Measurements from ENCODE around the gene C12orf60. TPM values are rescaled to one million over a fixed set of nuclear protein-coding genes. Genes with fewer than 3 reads are reported as not detected.

C12orf60 gene
- total RNA-seq, 1 donor from 2014 or later = 1.3 TPM

DNA sequence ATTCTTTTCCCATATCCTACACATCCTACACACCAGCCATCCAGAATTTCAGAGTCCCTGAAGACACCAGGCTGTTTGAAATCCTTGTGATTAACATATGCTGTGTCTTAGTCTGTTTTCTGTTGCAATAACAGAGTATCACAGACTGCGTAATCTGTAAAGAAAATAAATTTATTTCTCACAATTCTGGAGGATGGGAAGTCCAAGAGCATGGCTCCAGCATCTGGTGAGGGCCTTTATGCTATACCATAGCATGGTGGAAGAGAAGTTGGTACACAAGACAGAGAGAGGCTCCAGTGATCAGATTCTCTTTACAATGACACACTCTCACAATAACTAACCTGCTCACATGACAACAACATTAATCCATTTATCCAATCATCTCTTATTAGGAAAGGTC lies 35.8 kb downstream of the C12orf60 start:
- Mint-ChIP-seq H3K27me3 (ENCODE audit: low read depth) (no peaks in the 10 kb centered on the region), H3K36me3 (peaks cover 6% of the 10 kb centered on the region), H3K4me3 (no peak overlapping the region), H3K4me1 (peaks cover 48% of the 10 kb centered on the region), H3K9me3 (peaks cover 7% of the 10 kb centered on the region), H3K27ac (no peak overlapping the region)
- no peak for DNase-seq (ENCODE audit: low spot score in 2 of 2, unreplicated experiment in 2 of 2)
- no peak for TF ChIP-seq CTCF (IDR thresholded peaks at IDR 0.05; ENCODE audit: unreplicated experiment)

DNA sequence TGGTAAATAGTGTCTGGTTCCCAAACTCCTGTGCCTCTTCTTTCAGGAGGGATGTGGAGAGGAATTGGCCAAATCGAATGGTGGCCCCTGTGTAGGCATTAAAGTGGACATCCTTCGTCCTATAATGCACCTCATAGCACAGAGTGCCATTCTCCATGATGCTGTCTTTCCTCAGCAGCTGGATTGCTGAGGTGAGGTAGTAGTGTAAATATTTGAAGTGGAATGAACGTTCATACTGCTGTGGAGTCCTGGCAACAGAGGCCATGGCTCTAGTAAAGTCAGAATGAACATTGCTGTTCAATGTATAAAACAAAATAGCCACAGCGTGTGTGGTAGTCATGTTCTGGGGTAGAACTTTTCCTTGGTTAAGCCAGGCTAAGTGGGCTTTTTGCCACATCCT lies 37.1 kb downstream of the C12orf60 start:
- no peaks in the 10 kb centered on the region for H3K27me3 Mint-ChIP-seq (ENCODE audit: low read depth)
- no peak for DNase-seq (ENCODE audit: low spot score in 2 of 2, unreplicated experiment in 2 of 2)
- peaks cover 42% of the 10 kb centered on the region for H3K4me1 Mint-ChIP-seq
- no peak for TF ChIP-seq CTCF (IDR thresholded peaks at IDR 0.05; ENCODE audit: unreplicated experiment)
- peaks cover 6% of the 10 kb centered on the region for H3K36me3 Mint-ChIP-seq
- peaks cover 7% of the 10 kb centered on the region for H3K9me3 Mint-ChIP-seq
- H3K4me3 Mint-ChIP-seq = no peak overlapping the region
- peak overlapping the region; percentile 19 for H3K27ac Mint-ChIP-seq

DNA sequence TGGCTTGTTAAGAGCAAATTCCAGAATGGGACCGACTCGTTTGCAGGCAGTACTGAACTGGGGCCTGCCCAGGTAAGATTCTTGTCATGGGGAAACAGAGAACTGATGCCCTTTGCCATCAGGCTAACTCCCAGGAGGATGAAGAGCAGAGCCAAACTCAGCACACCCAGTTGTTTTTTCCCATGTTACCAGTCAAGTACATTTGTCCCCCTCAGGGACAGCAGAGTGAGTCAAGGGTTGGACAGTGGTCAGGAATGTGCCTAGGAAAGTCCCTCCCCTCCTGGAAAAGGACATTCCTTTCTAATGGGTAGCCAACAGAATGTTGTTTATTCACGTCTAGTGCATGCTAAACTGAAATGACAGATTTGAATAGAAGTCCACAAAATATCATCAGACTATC lies 38.3 kb downstream of the C12orf60 start:
- H3K27me3 Mint-ChIP-seq (ENCODE audit: low read depth) = no peaks in the 10 kb centered on the region
- DNase-seq (ENCODE audit: low spot score in 2 of 2, unreplicated experiment in 2 of 2) = no peak
- peaks cover 39% of the 10 kb centered on the region for H3K4me1 Mint-ChIP-seq
- H3K9me3 Mint-ChIP-seq = peaks cover 7% of the 10 kb centered on the region
- peaks cover 6% of the 10 kb centered on the region for H3K36me3 Mint-ChIP-seq
- no peak overlapping the region for H3K4me3 Mint-ChIP-seq
- H3K27ac Mint-ChIP-seq = peak overlapping the region; percentile 92
- no peak for TF ChIP-seq CTCF (IDR thresholded peaks at IDR 0.05; ENCODE audit: unreplicated experiment)

DNA sequence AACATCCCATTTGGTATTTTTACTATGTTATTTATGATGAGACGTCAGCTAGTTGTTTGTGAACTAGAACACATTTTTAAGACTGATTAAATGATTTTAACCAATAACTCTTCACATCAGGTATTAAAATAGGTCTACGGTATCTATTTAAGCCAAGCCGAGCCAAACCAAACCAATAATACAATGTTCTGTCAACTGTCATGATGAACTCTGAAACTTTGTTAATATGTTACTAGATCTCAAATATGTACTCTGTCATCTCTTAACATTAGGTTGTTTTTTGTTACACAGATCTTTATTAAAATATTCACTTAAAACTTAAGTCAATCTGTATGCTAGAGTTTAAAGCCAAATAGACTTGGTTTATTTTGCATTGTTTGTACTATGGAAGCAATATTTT lies 38.8 kb downstream of the C12orf60 start:
- no peak for DNase-seq (ENCODE audit: low spot score in 2 of 2, unreplicated experiment in 2 of 2)
- H3K36me3 Mint-ChIP-seq = peaks cover 6% of the 10 kb centered on the region
- no peak overlapping the region for H3K4me3 Mint-ChIP-seq
- H3K9me3 Mint-ChIP-seq = peaks cover 7% of the 10 kb centered on the region
- no peaks in the 10 kb centered on the region for H3K27me3 Mint-ChIP-seq (ENCODE audit: low read depth)
- H3K4me1 Mint-ChIP-seq = peaks cover 44% of the 10 kb centered on the region
- H3K27ac Mint-ChIP-seq = peak overlapping the region; percentile 85
- TF ChIP-seq CTCF (IDR thresholded peaks at IDR 0.05; ENCODE audit: unreplicated experiment) = no peak

GRCh38 chr12:14843425-14843887 lies 40.0 kb downstream of the C12orf60 start, which contains the start of gene ART4:
Gene ART4 (minus strand): TSS chr12:14843526. CDS start chr12:14843113, 413 bp downstream.
- Mint-ChIP-seq H3K36me3 (peaks cover 6% of the 10 kb centered on the region), H3K4me1 (peaks cover 55% of the 10 kb centered on the region), H3K4me3 (peak within 1 kb of the TSS; percentile 6), H3K27me3 (ENCODE audit: low read depth) (no peaks in the 10 kb centered on the region), H3K9me3 (peaks cover 7% of the 10 kb centered on the region), H3K27ac (peak within 1 kb of the TSS; percentile 85)
- TF ChIP-seq CTCF (IDR thresholded peaks at IDR 0.05; ENCODE audit: unreplicated experiment) = no peak
- DNase-seq (ENCODE audit: low spot score in 2 of 2, unreplicated experiment in 2 of 2) = no peak

DNA sequence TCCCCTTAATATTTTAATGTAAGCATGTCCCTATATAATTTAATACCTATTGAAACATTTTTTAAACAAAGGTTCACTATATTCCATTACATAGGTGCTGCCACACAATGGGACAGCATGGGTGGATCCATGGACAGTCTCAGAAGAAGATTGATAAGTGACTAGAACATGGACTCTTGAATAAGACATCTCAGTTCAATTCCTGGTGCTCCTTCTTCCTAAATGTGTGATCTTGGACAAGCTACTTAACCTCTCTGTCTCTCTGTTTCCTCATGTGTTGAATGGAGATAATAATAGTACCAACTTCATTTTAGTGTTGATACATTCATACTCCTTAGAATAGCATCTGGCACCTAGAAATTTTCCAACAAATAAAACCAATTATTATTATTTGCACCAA lies 40.9 kb downstream of the C12orf60 start:
- no peak for DNase-seq (ENCODE audit: low spot score in 2 of 2, unreplicated experiment in 2 of 2)
- no peak for TF ChIP-seq CTCF (IDR thresholded peaks at IDR 0.05; ENCODE audit: unreplicated experiment)

More for the DNA sequence above, 40.9 kb downstream of the C12orf60 start:
- peaks cover 2% of the 10 kb centered on the region for H3K36me3 Mint-ChIP-seq
- H3K9me3 Mint-ChIP-seq = peaks cover 2% of the 10 kb centered on the region
- no peak overlapping the region for H3K27ac Mint-ChIP-seq
- no peak overlapping the region for H3K4me3 Mint-ChIP-seq
- H3K4me1 Mint-ChIP-seq = peaks cover 64% of the 10 kb centered on the region
- H3K27me3 Mint-ChIP-seq (ENCODE audit: low read depth) = no peaks in the 10 kb centered on the region
